Cardiac fibroblast (primary cell): ENCODE data around the gene ADRA2C.

Experiments used
- DNase-seq, 2 donors: peaks; one replicate each; pipeline versions ENCODE4 v3.0.0 to v3.0.0-alpha.2; 2010; ENCODE audit warnings: low read depth in 2 of 2
- H3K4me3 ChIP-seq, 2 donors: replicated peaks in 1 of 2; 1 replicate in 1 of 2; 2 replicates in 1 of 2; pipeline ENCODE4 v1.5.1; 2011; ENCODE audit warnings: low read depth in 2 of 2, low read length in 2 of 2, mild to moderate bottlenecking in 2 of 2, moderate library complexity in 1 of 2
- CTCF ChIP-seq: IDR thresholded peaks from one replicate; pipeline ENCODE4 v1.5.1; 2011; ENCODE audit warnings: low read depth, mild to moderate bottlenecking, low read length, inconsistent platforms

ADRA2C gene

GRCh38 chr4:3803475-3803847, 37.3 kb downstream of the ADRA2C start:
- no peak overlapping the region for H3K4me3 ChIP-seq
- DNase-seq: no peak
- TF ChIP-seq CTCF: no peak

GRCh38 chr4:3803946-3804345, 37.8 kb downstream of the ADRA2C start:
- H3K4me3 ChIP-seq: no peak overlapping the region
- no peak for DNase-seq
- TF ChIP-seq CTCF: no peak

- no peak overlapping the region for H3K4me3 ChIP-seq
- no peak for DNase-seq
- no peak for TF ChIP-seq CTCF
Observed at GRCh38 chr4:3805026-3805425, 38.8 kb downstream of the ADRA2C start.

- no peak for DNase-seq
- no peak overlapping the region for H3K4me3 ChIP-seq
- TF ChIP-seq CTCF: no peak
Observed at GRCh38 chr4:3805731-3806130, 39.5 kb downstream of the ADRA2C start.

- TF ChIP-seq CTCF: no peak
- H3K4me3 ChIP-seq: no peak overlapping the region
- no peak for DNase-seq
Observed at GRCh38 chr4:3807311-3807710, 41.1 kb downstream of the ADRA2C start.

GRCh38 chr4:3807822-3808496, 41.8 kb downstream of the ADRA2C start:
- H3K4me3 ChIP-seq: no peak overlapping the region
- no peak for TF ChIP-seq CTCF
- no peak for DNase-seq

- no peak for DNase-seq
- H3K4me3 ChIP-seq: no peak overlapping the region
- no peak for TF ChIP-seq CTCF
Observed at GRCh38 chr4:3808597-3808996, 42.4 kb downstream of the ADRA2C start.
